Fibroblast of villous mesenchyme (primary cell): ENCODE measurements around the gene MT1HL1. TPM values are rescaled to one million over a fixed set of nuclear protein-coding genes. Genes with fewer than 3 reads are reported as not detected.
A peak's percentile ranks its signal among the peaks of the same experiment; 100 is the strongest.

Experiments used
- DNase-seq: peaks from one replicate; pipeline ENCODE4 v3.0.0-alpha.2; 2010; ENCODE audit warnings: low read depth
- H3K4me3 ChIP-seq: 2 replicates; pipeline ENCODE4 v1.5.1; 2011; ENCODE audit warnings: low read depth, mild to moderate bottlenecking, low read length
- CTCF ChIP-seq: IDR thresholded peaks from 2 replicates; pipeline ENCODE4 v1.5.1; 2012; ENCODE audit warnings: low read depth, mild to moderate bottlenecking, low read length; ENCODE audit not compliant: insufficient read depth
- total RNA-seq: library from RNA; depleted of rRNA; stranded (reverse); fragments of >200 nt; gene quantifications from 2 replicates; pipeline ENCODE4 v1.2.3, GENCODE V29; 2012

MT1HL1 gene
- total RNA-seq, 1 donor = not detected

GRCh38 chr1:237025358-237026074 is 21.3 kb upstream of the MT1HL1 start:
- no peak for TF ChIP-seq CTCF
- DNase-seq = no peak
- H3K4me3 ChIP-seq = no peak overlapping the region

GRCh38 chr1:237018896-237019295 is 14.7 kb upstream of the MT1HL1 start:
- H3K4me3 ChIP-seq = no peak overlapping the region
- DNase-seq = no peak
- no peak for TF ChIP-seq CTCF

- no peak for TF ChIP-seq CTCF
- H3K4me3 ChIP-seq = no peak overlapping the region
- no peak for DNase-seq
Measured at GRCh38 chr1:237016626-237017025, 12.4 kb upstream of the MT1HL1 start.

- no peak for TF ChIP-seq CTCF
- H3K4me3 ChIP-seq = no peak overlapping the region
- DNase-seq = no peak
Measured at GRCh38 chr1:237013608-237014007, 9.4 kb upstream of the MT1HL1 start.

DNA sequence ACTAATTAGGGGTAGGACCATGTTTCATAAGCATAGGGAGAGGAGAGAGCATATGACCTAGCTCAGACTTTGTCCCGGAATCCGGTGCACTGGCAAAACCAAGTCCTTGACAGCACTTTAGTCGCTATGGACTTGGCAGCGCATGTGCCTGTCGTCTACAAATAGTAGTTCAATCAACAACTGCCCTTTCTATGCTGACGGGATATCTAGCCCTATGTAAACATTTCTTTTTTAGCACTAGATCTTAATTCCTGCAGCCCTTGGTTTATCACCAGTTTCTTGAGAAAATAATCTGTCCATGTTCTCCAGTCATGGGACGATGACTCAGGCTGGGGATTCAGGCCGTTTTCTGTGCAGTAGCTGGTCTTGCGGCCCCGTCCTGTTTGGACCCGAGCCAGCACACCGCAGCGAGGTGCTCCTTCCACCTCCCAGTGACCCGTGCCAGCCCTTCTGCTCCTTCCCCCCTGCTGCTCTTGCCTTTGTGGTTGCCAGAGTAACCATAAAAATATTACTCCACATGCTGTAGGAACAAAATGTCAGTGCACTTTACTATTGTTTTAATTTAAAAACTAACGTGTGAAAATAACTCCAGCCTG is 8.6 kb upstream of the MT1HL1 start:
- no peak for TF ChIP-seq CTCF
- DNase-seq = peak; percentile 53

GRCh38 chr1:237012361-237012760 is 8.1 kb upstream of the MT1HL1 start:
- no peak for TF ChIP-seq CTCF
- DNase-seq = no peak
- no peak overlapping the region for H3K4me3 ChIP-seq

More for the DNA sequence above, 8.6 kb upstream of the MT1HL1 start:
- H3K4me3 ChIP-seq = no peak overlapping the region
